ENCODE measurements around the gene UTP4.

The UTP4 gene

DNA sequence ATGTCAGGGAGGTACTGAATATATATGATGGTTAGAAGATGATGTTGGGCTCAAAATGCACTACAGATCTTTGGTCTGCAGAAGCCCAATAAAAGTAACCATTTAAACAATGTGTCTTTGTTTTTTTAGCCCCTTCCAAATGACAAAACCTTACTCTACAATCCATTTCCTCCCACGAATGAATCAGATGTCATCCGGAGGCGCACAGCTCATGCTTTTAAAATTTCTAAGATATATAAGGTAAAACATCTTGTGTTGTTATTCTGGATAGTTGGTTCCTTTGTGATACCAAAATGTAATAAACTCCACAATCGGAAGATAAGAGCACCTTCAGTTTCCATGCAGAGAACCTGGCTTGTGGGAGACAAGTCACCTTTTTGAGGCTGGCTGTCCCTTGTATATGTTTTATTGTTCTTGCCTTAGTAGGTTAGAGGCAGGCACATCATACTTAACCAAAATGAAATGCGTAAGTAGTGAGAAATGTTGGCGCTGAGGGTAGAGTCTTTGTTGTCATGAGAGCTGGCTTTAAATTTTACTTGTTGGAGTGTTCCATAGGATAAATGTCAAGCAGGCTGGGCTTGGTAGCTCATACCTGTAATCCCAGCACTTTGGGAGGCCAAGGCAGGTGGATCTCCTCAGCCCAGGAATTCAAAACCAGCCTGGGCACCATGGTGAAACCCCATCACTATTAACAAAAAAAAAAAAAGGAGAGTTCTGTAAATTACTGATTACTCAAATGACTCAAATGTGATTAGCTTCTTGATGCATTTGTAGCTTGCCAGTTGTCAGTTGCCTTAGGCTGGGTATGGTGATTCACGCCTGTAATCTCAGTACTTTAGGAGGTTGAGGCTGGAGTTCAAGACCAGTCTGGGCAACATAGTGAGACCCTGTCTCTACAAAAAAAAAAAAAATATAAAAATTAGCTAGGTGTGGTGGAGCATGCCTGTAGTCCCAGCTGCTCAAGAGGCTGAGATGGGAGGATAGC, 34.8 kb downstream of the UTP4 start:
- no peak overlapping the region for H3K27ac ChIP-seq

DNA sequence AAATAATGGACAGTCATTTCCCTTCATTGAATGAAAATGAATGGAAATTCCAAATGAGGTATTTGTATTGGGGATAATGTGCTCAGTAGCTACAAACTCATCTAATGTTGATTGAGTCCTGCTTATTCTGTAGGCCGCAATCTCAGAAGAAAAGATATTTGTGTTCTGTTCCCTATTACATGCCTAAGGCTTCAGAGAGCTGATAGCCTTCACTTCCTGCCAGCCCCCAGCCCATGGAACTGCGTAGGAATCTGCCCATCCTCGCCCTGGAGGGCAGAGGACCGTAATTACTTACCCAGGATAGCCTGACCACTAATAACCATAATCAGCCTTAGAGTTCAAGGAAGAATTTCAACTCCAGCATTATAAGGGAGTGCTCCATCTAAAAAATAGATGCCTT, 36.6 kb downstream of the UTP4 start:
- no peak overlapping the region for H3K4me3 ChIP-seq (ENCODE audit: low read depth in 1 of 2, low read length in 1 of 2)
- TF ChIP-seq, protein P1, sequence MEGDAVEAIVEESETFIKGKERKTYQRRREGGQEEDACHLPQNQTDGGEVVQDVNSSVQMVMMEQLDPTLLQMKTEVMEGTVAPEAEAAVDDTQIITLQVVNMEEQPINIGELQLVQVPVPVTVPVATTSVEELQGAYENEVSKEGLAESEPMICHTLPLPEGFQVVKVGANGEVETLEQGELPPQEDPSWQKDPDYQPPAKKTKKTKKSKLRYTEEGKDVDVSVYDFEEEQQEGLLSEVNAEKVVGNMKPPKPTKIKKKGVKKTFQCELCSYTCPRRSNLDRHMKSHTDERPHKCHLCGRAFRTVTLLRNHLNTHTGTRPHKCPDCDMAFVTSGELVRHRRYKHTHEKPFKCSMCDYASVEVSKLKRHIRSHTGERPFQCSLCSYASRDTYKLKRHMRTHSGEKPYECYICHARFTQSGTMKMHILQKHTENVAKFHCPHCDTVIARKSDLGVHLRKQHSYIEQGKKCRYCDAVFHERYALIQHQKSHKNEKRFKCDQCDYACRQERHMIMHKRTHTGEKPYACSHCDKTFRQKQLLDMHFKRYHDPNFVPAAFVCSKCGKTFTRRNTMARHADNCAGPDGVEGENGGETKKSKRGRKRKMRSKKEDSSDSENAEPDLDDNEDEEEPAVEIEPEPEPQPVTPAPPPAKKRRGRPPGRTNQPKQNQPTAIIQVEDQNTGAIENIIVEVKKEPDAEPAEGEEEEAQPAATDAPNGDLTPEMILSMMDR (IDR thresholded peaks at IDR 0.05), result no peak
- H3K4me1 ChIP-seq (ENCODE audit: control insufficient read depth in 1 of 2, insufficient read depth in 1 of 2, low read depth in 1 of 2, low read length in 1 of 2), result peaks cover 7 to 10% of the 10 kb centered on the region in 2 experiments
- no peak overlapping the region for H3K27ac ChIP-seq
- H3K9me3 ChIP-seq, result no peaks in the 10 kb centered on the region
- no peaks in the 10 kb centered on the region for H3K27me3 ChIP-seq
- H3K36me3 ChIP-seq, result peaks cover 15% of the 10 kb centered on the region

More for the DNA sequence above, 34.8 kb downstream of the UTP4 start:
- H3K36me3 ChIP-seq, result peaks cover 15% of the 10 kb centered on the region
- H3K4me3 ChIP-seq (ENCODE audit: low read depth in 1 of 2, low read length in 1 of 2), result no peak overlapping the region
- H3K9me3 ChIP-seq, result no peaks in the 10 kb centered on the region
- TF ChIP-seq, protein P1 (IDR thresholded peaks at IDR 0.05), result no peak
- H3K4me1 ChIP-seq (ENCODE audit: control insufficient read depth in 1 of 2, insufficient read depth in 1 of 2, low read depth in 1 of 2, low read length in 1 of 2), result peaks cover 7 to 10% of the 10 kb centered on the region in 2 experiments
- H3K27me3 ChIP-seq, result no peaks in the 10 kb centered on the region

DNA sequence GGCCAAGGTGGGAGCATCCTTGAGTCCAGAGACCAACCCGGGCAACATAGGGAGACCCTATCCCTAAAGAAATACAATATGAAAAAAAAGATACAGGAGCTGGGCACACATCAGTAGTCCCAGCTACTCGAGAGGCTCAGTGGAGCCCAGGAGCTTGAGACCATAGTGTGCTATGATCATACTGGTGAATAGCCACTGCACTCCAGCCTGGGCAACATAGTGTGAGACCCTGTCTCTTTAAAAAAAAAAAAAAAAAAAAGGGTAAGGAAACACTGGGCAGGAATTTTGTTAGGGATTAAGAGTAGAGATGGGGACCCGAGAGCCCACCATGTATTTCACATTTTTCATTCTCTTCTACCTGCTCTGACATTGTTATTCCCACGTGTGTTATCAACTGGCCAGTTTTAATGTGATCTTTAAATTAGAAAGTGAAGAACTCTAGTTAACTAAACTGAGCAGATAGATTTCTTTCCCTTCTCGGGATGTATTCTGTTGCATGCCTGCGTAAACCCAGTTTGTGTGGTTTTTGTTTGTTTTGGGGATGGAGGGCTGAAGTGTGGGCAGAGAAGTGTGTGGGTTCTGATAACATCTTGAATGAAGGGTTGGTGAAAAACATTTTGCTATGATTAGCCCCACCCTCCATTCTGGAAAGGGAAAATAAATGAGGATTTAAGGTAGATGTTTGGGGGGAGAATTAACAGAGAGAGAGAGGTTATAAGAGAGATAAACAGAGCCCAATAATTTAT, 37.3 kb downstream of the UTP4 start:
- Histone ChIP-seq H3K36me3 (peaks cover 15% of the 10 kb centered on the region), H3K4me1 (ENCODE audit: control insufficient read depth in 1 of 2, insufficient read depth in 1 of 2, low read depth in 1 of 2, low read length in 1 of 2) (peaks cover 7 to 10% of the 10 kb centered on the region in 2 experiments)

DNA sequence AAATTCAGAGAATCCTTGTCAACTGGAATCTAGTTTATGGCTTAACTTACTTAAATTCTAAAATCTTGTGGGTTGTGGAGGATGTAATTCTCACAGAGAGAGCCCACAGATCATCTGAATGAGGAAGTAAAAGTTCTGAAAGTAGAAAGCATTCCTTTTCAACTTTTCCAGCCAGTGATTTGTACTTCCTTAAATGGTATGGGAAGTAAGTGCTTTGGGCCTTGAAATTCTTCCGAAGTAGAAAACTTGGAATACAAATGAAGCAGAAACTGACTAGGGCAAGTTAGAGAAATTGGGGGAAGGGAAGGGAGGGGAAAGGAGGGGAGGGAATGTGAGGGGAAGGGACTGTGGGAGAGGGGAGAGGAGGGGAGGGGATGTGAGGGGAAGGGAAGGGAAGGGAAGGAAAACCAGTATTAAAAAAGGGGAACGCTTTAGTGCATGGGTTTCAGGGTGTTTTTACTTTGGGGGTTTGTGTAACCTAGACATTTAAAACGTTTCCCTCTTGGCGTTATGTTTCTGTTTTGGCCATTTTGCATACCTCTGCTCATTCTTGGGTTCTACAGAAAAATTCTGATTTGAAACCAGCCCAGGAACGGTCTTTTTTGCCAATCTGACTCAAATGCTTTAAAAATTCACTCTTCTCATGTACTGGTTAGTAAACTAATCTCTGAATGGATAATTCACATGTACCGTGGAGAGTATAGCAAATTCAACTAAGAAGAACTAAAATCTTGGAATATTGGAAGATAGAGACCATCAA, 39.1 kb downstream of the UTP4 start:
- Histone ChIP-seq H3K4me3 (ENCODE audit: low read depth in 1 of 2, low read length in 1 of 2) (no peak overlapping the region), H3K27me3 (no peaks in the 10 kb centered on the region), H3K4me1 (ENCODE audit: control insufficient read depth in 1 of 2, insufficient read depth in 1 of 2, low read depth in 1 of 2, low read length in 1 of 2) (peaks cover 7 to 10% of the 10 kb centered on the region in 2 experiments), H3K27ac (peak overlapping the region; percentile 57), H3K36me3 (peaks cover 4% of the 10 kb centered on the region), H3K9me3 (no peaks in the 10 kb centered on the region)
- TF ChIP-seq, protein P1 (IDR thresholded peaks at IDR 0.05), result no peak

More for the DNA sequence above, 37.3 kb downstream of the UTP4 start:
- Histone ChIP-seq H3K9me3 (no peaks in the 10 kb centered on the region), H3K27ac (no peak overlapping the region), H3K4me3 (ENCODE audit: low read depth in 1 of 2, low read length in 1 of 2) (no peak overlapping the region), H3K27me3 (no peaks in the 10 kb centered on the region)
- TF ChIP-seq, protein P1 (IDR thresholded peaks at IDR 0.05), result no peak

Measured in neutrophil (primary cell).